Natural killer cell (primary cell): ENCODE measurements around the gene CA10. TPM values are rescaled to one million over a fixed set of nuclear protein-coding genes. Genes with fewer than 3 reads are reported as not detected.

ENCODE experiments used
- ATAC-seq, 3 donors: fragments of 150-1000 bp in 2 of 3; fragments of 200-7000 bp in 1 of 3; cut with Tn5 transposase; 1 replicate in 1 of 3; 2 replicates in 2 of 3; pipeline ENCODE4 v1.10.0; 2021; ENCODE audit warnings: mild to moderate bottlenecking in 2 of 3, moderate library complexity in 2 of 3
- DNase-seq, 2 donors: peaks; one replicate each; pipeline versions ENCODE4 v3.0.0 to v3.0.0-alpha.2; 2013 to 2021; ENCODE audit warnings: mixed read lengths in 1 of 2
- H3K27ac ChIP-seq: one replicate; pipeline ENCODE4 v1.5.1; 2013; ENCODE audit warnings: mild to moderate bottlenecking, low read length
- H3K27me3 ChIP-seq: one replicate; pipeline ENCODE4 v1.6.1; 2013; ENCODE audit warnings: low read length; ENCODE audit not compliant: control insufficient read depth, insufficient read depth
- H3K36me3 ChIP-seq: one replicate; pipeline ENCODE4 v1.6.1; 2013; ENCODE audit warnings: low read length; ENCODE audit not compliant: control insufficient read depth, insufficient read depth
- H3K4me1 ChIP-seq: one replicate; pipeline ENCODE4 v1.6.1; 2013; ENCODE audit warnings: low read length; ENCODE audit not compliant: control insufficient read depth, insufficient read depth
- H3K4me3 ChIP-seq: one replicate; pipeline ENCODE4 v1.5.1; 2013; ENCODE audit warnings: low read length
- H3K9me3 ChIP-seq: one replicate; pipeline ENCODE4 v1.6.1; 2013; ENCODE audit warnings: low read length; ENCODE audit not compliant: control insufficient read depth, insufficient read depth
- H3K27ac Mint-ChIP-seq, 2 donors: one replicate each; pipeline ENCODE4 v1.8.0; 2022; ENCODE audit warnings: mild to moderate bottlenecking in 2 of 2, mixed read lengths in 2 of 2, moderate library complexity in 1 of 2
- H3K27me3 Mint-ChIP-seq, 2 donors: one replicate each; pipeline ENCODE4 v1.8.0; 2022; ENCODE audit warnings: low read depth in 2 of 2, mixed read lengths in 2 of 2
- H3K36me3 Mint-ChIP-seq: one replicate; pipeline ENCODE4 v1.8.0; 2022; ENCODE audit warnings: mixed read lengths
- H3K4me1 Mint-ChIP-seq, 2 donors: one replicate each; pipeline ENCODE4 v1.8.0; 2022; ENCODE audit warnings: mixed read lengths in 2 of 2
- H3K4me3 Mint-ChIP-seq: one replicate; pipeline ENCODE4 v1.8.0; 2022; ENCODE audit warnings: mild to moderate bottlenecking, moderate library complexity, mixed read lengths
- H3K9me3 Mint-ChIP-seq, 2 donors: one replicate each; pipeline ENCODE4 v1.8.0; 2022; ENCODE audit warnings: mixed read lengths in 2 of 2
- CTCF ChIP-seq: fragments of 200-600 bp; IDR thresholded peaks from one replicate; pipeline ENCODE4 v1.8.0; 2022; ENCODE audit warnings: antibody characterized with exemption
- WGBS: methylation state at CpG from one replicate; pipeline ENCODE4 v1.1.7; 2013; ENCODE audit warnings: missing lambda C conversion rate; ENCODE audit not compliant: insufficient coverage; 5-methylcytosine and 5-hydroxymethylcytosine counted together
- intact Hi-C: fragments of 100-400 bp; cut with micrococcal nuclease; formaldehyde crosslinking; loops from one replicate; pipeline ENCODE4 v1.14.2; 2022
- total RNA-seq, 4 donors: library from RNA; stranded (reverse); fragments of 120-200 nt in 1 of 4; gene quantifications; one replicate each; pipeline versions ENCODE4 v1.2.3 to v1.2.4, GENCODE V29; 2013 to 2022

The CA10 gene
- total RNA-seq, 3 donors from 2014 or later (not counting 1 experiment from before 2014, with no cell fraction given): not detected

GRCh38 chr17:51610155-51610554 is 548.4 kb downstream of the CA10 start:
- H3K9me3 Mint-ChIP-seq: no peaks in the 10 kb centered on the region
- no peak for ATAC-seq

GRCh38 chr17:51608251-51608933 is 550.1 kb downstream of the CA10 start:
- Mint-ChIP-seq H3K4me1 (no peaks in the 10 kb centered on the region), H3K36me3 (no peaks in the 10 kb centered on the region), H3K9me3 (no peaks in the 10 kb centered on the region), H3K27me3 (no peaks in the 10 kb centered on the region), H3K4me3 (no peak overlapping the region), H3K27ac (no peak overlapping the region)
- no peak overlapping the region for H3K27ac ChIP-seq
- H3K9me3 ChIP-seq: no peaks in the 10 kb centered on the region
- WGBS: 92% methylated on average over 9 of the region's 9 CpGs
- H3K4me3 ChIP-seq: no peak overlapping the region
- no peaks in the 10 kb centered on the region for H3K27me3 ChIP-seq
- no peak for ATAC-seq
- TF ChIP-seq CTCF: no peak
- no peak for DNase-seq
- no peaks in the 10 kb centered on the region for H3K36me3 ChIP-seq
- intact Hi-C loops: no loop called here
- no peaks in the 10 kb centered on the region for H3K4me1 ChIP-seq

More at GRCh38 chr17:51610155-51610554, 548.4 kb downstream of the CA10 start:
- TF ChIP-seq CTCF: no peak
- no peak overlapping the region for H3K4me3 ChIP-seq
- H3K27me3 ChIP-seq: no peaks in the 10 kb centered on the region
- H3K4me1 ChIP-seq: no peaks in the 10 kb centered on the region
- no peaks in the 10 kb centered on the region for H3K4me1 Mint-ChIP-seq
- WGBS: 76% methylated on average over 4 of the region's 4 CpGs
- H3K9me3 ChIP-seq: no peaks in the 10 kb centered on the region
- H3K36me3 ChIP-seq: no peaks in the 10 kb centered on the region
- no peak overlapping the region for H3K27ac Mint-ChIP-seq
- H3K36me3 Mint-ChIP-seq: no peaks in the 10 kb centered on the region
- no peak overlapping the region for H3K27ac ChIP-seq
- peaks cover 2 to 4% of the 10 kb centered on the region in 2 donors for H3K27me3 Mint-ChIP-seq
- no peak for DNase-seq
- H3K4me3 Mint-ChIP-seq: no peak overlapping the region
- intact Hi-C loops: no loop called here

GRCh38 chr17:51607512-51607911 is 551.0 kb downstream of the CA10 start:
- Mint-ChIP-seq H3K27me3 (no peaks in the 10 kb centered on the region), H3K9me3 (no peaks in the 10 kb centered on the region), H3K4me1 (no peaks in the 10 kb centered on the region), H3K4me3 (no peak overlapping the region), H3K36me3 (no peaks in the 10 kb centered on the region), H3K27ac (no peak overlapping the region)
- intact Hi-C loops: no loop called here
- Histone ChIP-seq H3K27me3 (no peaks in the 10 kb centered on the region), H3K27ac (no peak overlapping the region), H3K4me1 (no peaks in the 10 kb centered on the region), H3K4me3 (no peak overlapping the region), H3K36me3 (no peaks in the 10 kb centered on the region), H3K9me3 (no peaks in the 10 kb centered on the region)
- no peak for ATAC-seq
- DNase-seq: no peak
- 88% methylated on average over 2 of the region's 2 CpGs for WGBS
- no peak for TF ChIP-seq CTCF
